Measurements from ENCODE around the gene GCSH. TPM values are rescaled to one million over a fixed set of nuclear protein-coding genes. Genes with fewer than 3 reads are reported as not detected.
A peak's percentile ranks its signal among the peaks of the same experiment; 100 is the strongest.

GCSH gene
- total and polyA plus RNA-seq, 4 donors, result 34.6 to 132 (median 55.0) TPM

- no peak overlapping the region for H3K9ac ChIP-seq (ENCODE audit: low read depth in 1 of 2, low read length in 2 of 2)
- no peak overlapping the region for H3K4me3 ChIP-seq (ENCODE audit: low read depth in 1 of 3, low read length in 3 of 3)
- DNase-seq (ENCODE audit: low spot score), result no peak
- no peaks in the 10 kb centered on the region for H3K36me3 ChIP-seq (ENCODE audit: control insufficient read depth in 4 of 4, insufficient read depth in 3 of 4, low read depth in 1 of 4, low read length in 3 of 4)
- WGBS, result 85% methylated on average over 9 of the region's 9 CpGs
- no peak for TF ChIP-seq RAD21 (IDR thresholded peaks at IDR 0.05)
- TF ChIP-seq JUND (IDR thresholded peaks at IDR 0.05), result no peak
- H3K4me1 ChIP-seq (ENCODE audit: control insufficient read depth in 4 of 4, insufficient read depth in 4 of 4, low read length in 3 of 4), result no peaks in the 10 kb centered on the region
- no peaks in the 10 kb centered on the region for H3K9me3 ChIP-seq (ENCODE audit: control insufficient read depth in 4 of 4, low read length in 3 of 4)
- H3K27ac ChIP-seq (ENCODE audit: low read depth in 1 of 2, low read length in 2 of 2), result no peak overlapping the region
- no peaks in the 10 kb centered on the region for H3K27me3 ChIP-seq (ENCODE audit: control insufficient read depth in 4 of 4, insufficient read depth in 4 of 4, low read length in 3 of 4)
Observed at GRCh38 chr16:81137754-81138153, 41.6 kb upstream of the GCSH start.

- Histone ChIP-seq H3K27ac (ENCODE audit: low read depth in 1 of 2, low read length in 2 of 2) (no peak overlapping the region), H3K27me3 (ENCODE audit: control insufficient read depth in 4 of 4, insufficient read depth in 4 of 4, low read length in 3 of 4) (no peaks in the 10 kb centered on the region), H3K9me3 (ENCODE audit: control insufficient read depth in 4 of 4, low read length in 3 of 4) (no peaks in the 10 kb centered on the region), H3K9ac (ENCODE audit: low read depth in 1 of 2, low read length in 2 of 2) (no peak overlapping the region), H3K36me3 (ENCODE audit: control insufficient read depth in 4 of 4, insufficient read depth in 3 of 4, low read depth in 1 of 4, low read length in 3 of 4) (no peaks in the 10 kb centered on the region), H3K4me3 (ENCODE audit: low read depth in 1 of 3, low read length in 3 of 3) (no peak overlapping the region), H3K4me1 (ENCODE audit: control insufficient read depth in 4 of 4, insufficient read depth in 4 of 4, low read length in 3 of 4) (no peaks in the 10 kb centered on the region)
- WGBS, result 58% methylated on average over 12 of the region's 12 CpGs
- DNase-seq (ENCODE audit: low spot score), result no peak
- TF ChIP-seq HNF4G (IDR thresholded peaks at IDR 0.05) (no peak), ZBTB33 (IDR thresholded peaks at IDR 0.05) (no peak), ATF3 (IDR thresholded peaks at IDR 0.05) (no peak), EGR1 (IDR thresholded peaks at IDR 0.05; ENCODE audit: low read depth in 2 of 2) (no peak), RXRA (IDR thresholded peaks at IDR 0.05) (peak in 1 of 2 donors; percentile 53), REST (IDR thresholded peaks at IDR 0.05) (no peak), YY1 (IDR thresholded peaks at IDR 0.05) (peak; percentile 4), RAD21 (IDR thresholded peaks at IDR 0.05) (no peak), FOXA1 (IDR thresholded peaks at IDR 0.05) (peak; percentile 34), SP1 (IDR thresholded peaks at IDR 0.05) (no peak), NR2F2 (IDR thresholded peaks at IDR 0.05) (no peak), GABPA (IDR thresholded peaks at IDR 0.05 in 1 of 2, conservative IDR thresholded peaks at IDR 0.05 in 1 of 2) (no peak), JUND (IDR thresholded peaks at IDR 0.05) (no peak), FOXA2 (IDR thresholded peaks at IDR 0.05) (peak; percentile 15), HNF4A (conservative IDR thresholded peaks at IDR 0.05) (peak in 1 of 2 donors; percentile 35), TAF1 (conservative IDR thresholded peaks at IDR 0.05) (no peak), CTCF (IDR thresholded peaks at IDR 0.05; ENCODE audit: low read depth, low read length, missing input control) (no peak), MAX (IDR thresholded peaks at IDR 0.05) (peak; percentile 32)
Observed at GRCh38 chr16:81136390-81137335, 40.5 kb upstream of the GCSH start.
